ENCODE data around the gene OAF.

Gene OAF

GRCh38 chr11:120224972-120225909 lies 14.4 kb downstream of the OAF start:
- DNase-seq: no peak

GRCh38 chr11:120226242-120226641 lies 15.4 kb downstream of the OAF start:
- DNase-seq: no peak

- no peak for DNase-seq
Observed at GRCh38 chr11:120226714-120227113, 15.9 kb downstream of the OAF start.

- no peak for DNase-seq
Observed at GRCh38 chr11:120227228-120227852, 16.5 kb downstream of the OAF start.

- DNase-seq: no peak
Observed at GRCh38 chr11:120228794-120229384, 18.1 kb downstream of the OAF start.

- DNase-seq: no peak
Observed at GRCh38 chr11:120229451-120230424, 18.9 kb downstream of the OAF start.

- no peak for DNase-seq
Observed at GRCh38 chr11:120230433-120231071, 19.7 kb downstream of the OAF start.

GRCh38 chr11:120231963-120232362 lies 21.1 kb downstream of the OAF start:
- no peak for DNase-seq

GRCh38 chr11:120233207-120233803 lies 22.5 kb downstream of the OAF start:
- DNase-seq: no peak

- DNase-seq: peak; percentile 10
Observed at GRCh38 chr11:120235024-120235628, 24.3 kb downstream of the OAF start.

GRCh38 chr11:120236169-120237107 lies 25.6 kb downstream of the OAF start:
- no peak for DNase-seq

- DNase-seq: no peak
Observed at GRCh38 chr11:120238968-120239620, 28.3 kb downstream of the OAF start.

- DNase-seq: no peak
Observed at GRCh38 chr11:120239713-120240640, 29.1 kb downstream of the OAF start, which contains the start of gene POU2F3. POU2F3 (plus strand) TSS chr11:120240140; CDS start chr11:120240344, 204 bp downstream.

- no peak for DNase-seq
Observed at GRCh38 chr11:120240866-120241265, 30.0 kb downstream of the OAF start.

- no peak for DNase-seq
Observed at GRCh38 chr11:120241277-120241676, 30.4 kb downstream of the OAF start.

- no peak for DNase-seq
Observed at GRCh38 chr11:120243221-120243620, 32.4 kb downstream of the OAF start.

- DNase-seq: no peak
Observed at GRCh38 chr11:120244476-120245365, 33.9 kb downstream of the OAF start.

Data from effector CD8-positive, alpha-beta T cell (primary cell).